SK-N-SH (cell line): ENCODE results near the gene RYR3. TPM values are rescaled to one million over a fixed set of nuclear protein-coding genes. Genes with fewer than 3 reads are reported as not detected.

Experiments used
- CTCF ChIA-PET: fragments of 300-600, 350-600 bp; formaldehyde crosslinking; extraction: SDS; loops from one replicate; lab custom pipeline; 2021; lab: Yijun Ruan, JAX
- POLR2A ChIA-PET: fragments of 350-600 bp; sonication (Branson Sonifier 250); formaldehyde crosslinking; extraction: SDS; loops from one replicate; lab custom pipeline; 2020; ENCODE audit warnings: antibody characterized with exemption, inconsistent platforms; lab: Yijun Ruan, JAX
- DNase-seq: peaks from one replicate; pipeline ENCODE4 v3.0.0; 2012
- H2AFZ ChIP-seq: fragments of 200-600 bp; sonication (generic); 2 replicates; pipeline ENCODE4 v1.8.1; 2016; ENCODE audit warnings: antibody characterized with exemption, mild to moderate bottlenecking, low read depth
- H3F3A ChIP-seq: fragments of 200-600 bp; sonication (generic); replicated peaks from 2 replicates; pipeline ENCODE3; 2016; ENCODE audit warnings: antibody characterized with exemption, mild to moderate bottlenecking; ENCODE audit not compliant: insufficient read depth
- H3K27ac ChIP-seq, 2 experiments: fragments of 200-500 bp in 1 of 2; fragments of 200-600 bp in 1 of 2; sonication (Bioruptor generic) in 1 of 2; sonication (generic), shearing (Covaris generic) in 1 of 2; 2 replicates each; pipeline versions ENCODE4 v1.5.1 to v1.6.1; 2014 to 2016; ENCODE audit warnings: low read depth in 2 of 2, inconsistent platforms in 1 of 2, low read length in 1 of 2, mild to moderate bottlenecking in 1 of 2, mixed read lengths in 1 of 2
- H3K27me3 ChIP-seq: fragments of 200-600 bp; sonication (generic), shearing (Covaris generic); 2 replicates; pipeline ENCODE4 v1.6.1; 2016; ENCODE audit warnings: mixed run types; ENCODE audit not compliant: insufficient read depth
- H3K36me3 ChIP-seq, 2 experiments: fragments of 200-500 bp in 1 of 2; fragments of 200-600 bp in 1 of 2; sonication (Bioruptor generic) in 1 of 2; sonication (generic) in 1 of 2; replicated peaks in 1 of 2; 2 replicates each; pipeline versions ENCODE3 to v1.5.1; 2014 to 2016; ENCODE audit warnings: low read length in 1 of 2, mild to moderate bottlenecking in 1 of 2; ENCODE audit not compliant: insufficient read depth in 2 of 2, control insufficient read depth in 1 of 2
- H3K4me1 ChIP-seq, 2 experiments: fragments of 200-500 bp in 1 of 2; fragments of 200-600 bp in 1 of 2; sonication (Bioruptor generic) in 1 of 2; sonication (generic), shearing (Covaris generic) in 1 of 2; 2 replicates each; pipeline versions ENCODE4 v1.5.1 to v1.6.1; 2014 to 2016; ENCODE audit warnings: low read depth in 1 of 2, low read length in 1 of 2, mixed run types in 1 of 2; ENCODE audit not compliant: insufficient read depth in 2 of 2, control insufficient read depth in 1 of 2
- H3K4me2 ChIP-seq: fragments of 200-600 bp; sonication (generic), shearing (Covaris generic); 2 replicates; pipeline ENCODE4 v1.6.1; 2017; ENCODE audit warnings: mixed run types
- H3K4me3 ChIP-seq, 2 experiments: fragments of 200-500 bp in 1 of 2; fragments of 200-600 bp in 1 of 2; sonication (Bioruptor generic) in 1 of 2; sonication (generic), shearing (Covaris generic) in 1 of 2; 2 replicates each; pipeline versions ENCODE4 v1.5.1 to v1.8.1; 2014 to 2016; ENCODE audit warnings: low read depth in 2 of 2, inconsistent platforms in 1 of 2, low read length in 1 of 2, mild to moderate bottlenecking in 1 of 2, mixed read lengths in 1 of 2, moderate library complexity in 1 of 2
- H3K79me2 ChIP-seq: fragments of 200-600 bp; sonication (generic); 2 replicates; pipeline ENCODE4 v1.8.1; 2017; ENCODE audit warnings: mild to moderate bottlenecking; ENCODE audit not compliant: insufficient read depth
- H3K9ac ChIP-seq: fragments of 200-600 bp; sonication (generic); 2 replicates; pipeline ENCODE4 v1.6.1; 2017; ENCODE audit warnings: mixed run types
- H3K9me2 ChIP-seq: fragments of 200-600 bp; sonication (generic); 2 replicates; pipeline ENCODE4 v1.6.1; 2017; ENCODE audit warnings: mixed run types
- H3K9me3 ChIP-seq: fragments of 200-600 bp; sonication (generic); 2 replicates; pipeline ENCODE4 v1.6.1; 2017; ENCODE audit warnings: mixed run types, mild to moderate bottlenecking, moderate library complexity
- H4K20me1 ChIP-seq: fragments of 200-600 bp; sonication (generic); 2 replicates; pipeline ENCODE4 v1.6.1; 2017; ENCODE audit warnings: mild to moderate bottlenecking, mixed run types; ENCODE audit not compliant: insufficient read depth
- CTCF ChIP-seq: fragments of 200-600 bp; sonication (generic); IDR thresholded peaks from 2 replicates; pipeline ENCODE4 v1.6.1; 2017; ENCODE audit warnings: antibody characterized with exemption, mild to moderate bottlenecking, moderate library complexity
- ELF1 ChIP-seq: IDR thresholded peaks from 2 replicates; pipeline ENCODE4 v1.4.0; 2012
- FOSL2 ChIP-seq: IDR thresholded peaks from 2 replicates; pipeline ENCODE4 v1.4.0; 2012; ENCODE audit warnings: low read depth, mild to moderate bottlenecking, moderate library complexity, borderline replicate concordance
- FOXM1 ChIP-seq: IDR thresholded peaks from 2 replicates; pipeline ENCODE4 v1.4.0; 2012; ENCODE audit warnings: low read depth, mild to moderate bottlenecking
- JUND ChIP-seq: IDR thresholded peaks from 2 replicates; pipeline ENCODE4 v1.4.0; 2012
- NFIC ChIP-seq: IDR thresholded peaks from 2 replicates; pipeline ENCODE4 v1.4.0; 2012; ENCODE audit warnings: borderline replicate concordance
- RAD21 ChIP-seq: IDR thresholded peaks from 2 replicates; pipeline ENCODE4 v1.6.1; 2012; ENCODE audit warnings: mild to moderate bottlenecking, low read length
- RXRA ChIP-seq: IDR thresholded peaks from 2 replicates; pipeline ENCODE4 v1.4.0; 2012; ENCODE audit warnings: low read depth, mild to moderate bottlenecking, borderline replicate concordance
- SIN3A ChIP-seq: IDR thresholded peaks from 2 replicates; pipeline ENCODE4 v1.6.1; 2012; ENCODE audit warnings: low read depth, mild to moderate bottlenecking, low read length, moderate library complexity, borderline replicate concordance
- SMC3 ChIP-seq: IDR thresholded peaks from 2 replicates; pipeline ENCODE4 v1.6.1; 2012; ENCODE audit warnings: low read depth, low read length, improper control_type of control experiment
- TCF12 ChIP-seq: IDR thresholded peaks from 2 replicates; pipeline ENCODE4 v1.4.0; 2012
- USF2 ChIP-seq: fragments of 150-350 bp; IDR thresholded peaks from 2 replicates; pipeline ENCODE4 v1.6.1; 2017; ENCODE audit warnings: antibody characterized with exemption, low read length, low read depth, borderline replicate concordance
- WGBS: methylation state at CpG from one replicate; pipeline ENCODE4 v1.1.6; 2017; ENCODE audit warnings: low lambda C conversion rate; 5-methylcytosine and 5-hydroxymethylcytosine counted together
- polyA plus RNA-seq, 3 experiments: library from polyadenylated mRNA; depleted of rRNA; stranded (reverse); fragments of >200 nt; gene quantifications; 2 replicates each; pipeline ENCODE4 v1.2.3, GENCODE V29; 2012
- TF ChIP-seq, protein P1 (sequence below): fragments of 150-350 bp; IDR thresholded peaks from 2 replicates; pipeline ENCODE4 v1.6.1; 2016; ENCODE audit warnings: mild to moderate bottlenecking, low read depth, low read length
- TF ChIP-seq, protein P2 (sequence below): IDR thresholded peaks from 2 replicates; pipeline ENCODE4 v1.4.0; 2012; ENCODE audit warnings: low read depth

Gene RYR3
- polyA plus RNA-seq, 1 of the 3 experiments (the other 2 are of a cell fraction), result 0.02 TPM

DNA sequence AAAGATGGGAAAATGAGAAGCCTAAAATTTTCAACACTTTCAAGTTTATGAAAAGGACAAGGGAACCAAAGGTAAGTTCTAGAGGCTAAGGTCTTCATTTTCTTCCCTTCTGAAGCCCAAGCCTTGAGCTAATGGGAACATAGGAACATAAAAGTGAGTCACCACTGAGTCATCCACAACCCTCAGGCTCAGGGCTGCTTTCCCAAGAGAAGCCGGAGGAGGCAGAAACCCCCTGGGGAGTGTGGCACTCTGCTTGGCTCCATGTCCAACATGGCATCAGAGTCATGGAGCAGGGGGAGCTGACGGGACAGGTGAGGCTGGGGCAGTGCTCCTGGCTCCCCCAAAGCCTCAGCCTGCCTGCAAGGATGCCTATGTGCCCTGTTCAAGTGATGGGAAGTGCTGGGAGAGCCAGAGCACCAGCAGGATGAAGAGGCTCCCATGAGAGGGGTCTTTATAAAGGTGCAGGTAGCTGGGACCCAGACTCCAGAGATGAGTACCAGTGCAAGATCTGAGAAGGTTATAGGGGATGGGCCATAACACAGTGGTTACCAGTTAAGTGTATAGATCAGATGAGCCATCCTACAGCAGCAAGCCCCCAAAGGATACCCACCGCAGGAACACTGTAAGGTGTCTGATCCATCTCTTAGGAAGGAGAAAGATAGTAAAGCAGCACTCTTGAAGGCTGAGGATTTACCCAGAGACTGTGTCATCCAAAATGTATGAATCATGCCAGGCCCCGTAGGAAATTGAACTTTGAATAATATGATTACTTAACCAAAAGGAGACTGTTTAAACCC is 31.8 kb upstream of the RYR3 start:
- 28% methylated on average over 4 of the region's 4 CpGs for WGBS
- H3K4me2 ChIP-seq, result peak overlapping the region; percentile 52; the same call in 1 of the 2 replicates
- peak overlapping the region in 1 of 2 experiments; percentile 94; a peak in 2 of 4 replicates for H3K27ac ChIP-seq

More for the DNA sequence above, 31.8 kb upstream of the RYR3 start:
- Histone ChIP-seq H3K9ac (peak overlapping the region; percentile 46; the same call in 1 of the 2 replicates), H2AFZ (peak overlapping the region; percentile 81), H4K20me1 (no peaks in the 10 kb centered on the region), H3F3A (peaks cover 10% of the 10 kb centered on the region), H3K9me2 (no peaks in the 10 kb centered on the region), H3K4me1 (peaks cover 6 to 11% of the 10 kb centered on the region in 2 experiments; a peak in 3 of 4 replicates), H3K79me2 (no peaks in the 10 kb centered on the region), H3K27me3 (no peaks in the 10 kb centered on the region), H3K4me3 (no peak overlapping the region), H3K9me3 (no peaks in the 10 kb centered on the region), H3K36me3 (no peaks in the 10 kb centered on the region)
- TF ChIP-seq NFIC, result peak; percentile 61; the same call in 1 of the 2 replicates
- TF ChIP-seq, protein P1, sequence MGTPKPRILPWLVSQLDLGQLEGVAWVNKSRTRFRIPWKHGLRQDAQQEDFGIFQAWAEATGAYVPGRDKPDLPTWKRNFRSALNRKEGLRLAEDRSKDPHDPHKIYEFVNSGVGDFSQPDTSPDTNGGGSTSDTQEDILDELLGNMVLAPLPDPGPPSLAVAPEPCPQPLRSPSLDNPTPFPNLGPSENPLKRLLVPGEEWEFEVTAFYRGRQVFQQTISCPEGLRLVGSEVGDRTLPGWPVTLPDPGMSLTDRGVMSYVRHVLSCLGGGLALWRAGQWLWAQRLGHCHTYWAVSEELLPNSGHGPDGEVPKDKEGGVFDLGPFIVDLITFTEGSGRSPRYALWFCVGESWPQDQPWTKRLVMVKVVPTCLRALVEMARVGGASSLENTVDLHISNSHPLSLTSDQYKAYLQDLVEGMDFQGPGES, result no peak
- TF ChIP-seq FOXM1, result no peak
- no peak for TF ChIP-seq SMC3
- TF ChIP-seq RAD21, result no peak
- TF ChIP-seq, protein P2, sequence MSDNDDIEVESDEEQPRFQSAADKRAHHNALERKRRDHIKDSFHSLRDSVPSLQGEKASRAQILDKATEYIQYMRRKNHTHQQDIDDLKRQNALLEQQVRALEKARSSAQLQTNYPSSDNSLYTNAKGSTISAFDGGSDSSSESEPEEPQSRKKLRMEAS, result 0 out of 2 replicates have a peak, but pooled peaks have one; percentile 38
- peak; percentile 97 for TF ChIP-seq FOSL2
- TF ChIP-seq TCF12, result peak; percentile 47
- peak; percentile 31; the same call in 1 of the 2 replicates for TF ChIP-seq CTCF
- TF ChIP-seq JUND, result peak; percentile 93
- no peak for TF ChIP-seq RXRA
- no peak for TF ChIP-seq SIN3A
- no peak for TF ChIP-seq USF2
- TF ChIP-seq ELF1, result no peak
- ChIA-PET POLR2A (no interaction called here), CTCF (interaction anchor here (1.0 to 2.1 kb wide), 4 partner anchors 14 to 422 kb away, joined by 3 to 12 read pairs (median 7); no protein-coding TSS in a partner anchor)
- no peak for DNase-seq
